GM21786 (cell line): Measurements from ENCODE around the gene LZTS3.
"Not testable (repeated sequence)": the region's sequence is repeated elsewhere in the genome, so short reads cannot be mapped to it uniquely, and the experiment has no call there.

Source experiments
- ATAC-seq: cut with Tn5 transposase; IDR thresholded peaks from one replicate; pipeline ENCODE4 v1.9.1; 2021; ENCODE audit not compliant: unreplicated experiment

Gene LZTS3

DNA sequence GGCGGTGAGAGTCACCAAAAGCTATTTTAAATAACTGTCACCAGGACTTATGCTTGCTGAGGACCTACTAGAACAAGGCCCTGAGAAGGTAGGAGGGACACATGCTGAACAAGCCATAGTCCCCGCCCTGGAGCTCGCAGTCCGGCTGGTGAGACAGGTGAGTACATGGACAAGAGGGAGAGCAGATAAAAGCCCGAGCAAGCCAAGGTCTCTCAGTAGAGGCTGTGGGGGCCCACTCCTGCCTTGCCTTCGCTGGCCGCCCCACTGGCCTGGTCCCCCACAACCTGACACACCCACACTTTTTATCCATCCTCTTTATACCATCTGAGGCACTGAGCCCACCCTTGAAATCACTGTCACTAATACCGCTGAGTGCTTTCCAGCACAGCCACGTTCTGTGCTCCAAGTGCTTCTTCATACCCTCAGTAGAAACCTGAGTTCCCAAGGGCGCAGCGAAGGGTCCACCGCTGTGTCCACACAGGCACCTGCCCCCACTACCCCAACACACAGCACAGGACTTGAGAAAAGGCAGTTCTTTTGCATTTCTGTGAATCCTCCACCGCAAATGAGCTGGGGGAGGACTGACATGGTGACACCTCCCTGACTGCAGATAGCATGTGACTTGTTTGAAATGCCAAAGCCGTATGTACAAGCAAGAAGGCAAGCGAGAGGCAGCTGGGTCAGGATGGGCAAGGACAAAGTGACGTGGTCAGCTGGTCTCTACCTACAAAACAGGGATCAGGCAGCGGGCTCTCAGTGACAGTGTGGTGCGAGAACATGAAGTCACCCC is 19.1 kb upstream of the LZTS3 start:
- ATAC-seq = no peak

DNA sequence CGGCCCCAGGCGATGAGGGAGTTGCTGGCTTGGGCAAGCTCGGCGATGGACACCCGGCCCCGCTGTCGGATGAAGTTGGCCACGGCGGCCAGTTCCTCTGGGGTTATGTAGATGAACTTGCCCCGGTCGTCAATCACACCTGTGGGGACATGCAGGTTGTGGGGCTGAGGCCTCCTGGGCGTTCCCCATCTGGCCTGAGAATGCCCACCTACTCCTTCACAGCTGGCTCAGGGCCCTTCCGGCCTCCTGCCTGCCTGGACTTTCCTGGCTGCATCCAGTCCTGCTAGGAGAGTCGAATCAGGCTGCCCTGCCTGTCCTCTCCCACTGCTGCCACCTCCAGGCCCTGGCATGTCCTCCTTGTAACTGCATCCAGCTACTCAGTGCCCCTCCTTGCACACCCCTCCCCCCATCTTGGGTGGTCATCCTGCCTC is 17.3 kb upstream of the LZTS3 start:
- no peak for ATAC-seq

DNA sequence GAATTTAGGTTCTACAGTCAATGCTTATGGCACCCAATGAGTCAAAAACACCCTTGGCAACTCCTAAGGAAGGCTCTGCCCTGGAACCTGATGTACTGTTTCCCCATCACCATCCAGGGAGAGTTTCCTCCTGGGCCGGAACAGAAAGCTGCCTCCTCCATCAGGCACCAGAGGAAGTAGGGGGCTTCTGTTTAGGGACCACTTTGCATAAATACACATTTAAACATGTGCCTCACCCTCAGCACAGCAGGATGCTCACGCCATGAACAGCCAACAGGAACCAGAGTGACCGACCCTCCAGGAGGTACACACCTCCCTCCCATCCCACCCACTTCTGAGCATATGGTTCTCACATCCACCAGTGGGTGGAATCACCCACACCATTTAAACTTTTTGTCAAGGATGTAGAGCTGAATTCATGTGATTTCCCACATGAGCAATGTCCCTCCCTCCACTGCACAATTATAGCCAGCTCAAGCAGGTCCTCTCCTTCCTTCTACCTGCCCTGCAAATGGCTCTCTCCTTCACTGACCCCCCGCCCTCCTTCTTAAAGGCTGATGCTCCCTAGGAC is 16.3 kb upstream of the LZTS3 start:
- no peak for ATAC-seq

DNA sequence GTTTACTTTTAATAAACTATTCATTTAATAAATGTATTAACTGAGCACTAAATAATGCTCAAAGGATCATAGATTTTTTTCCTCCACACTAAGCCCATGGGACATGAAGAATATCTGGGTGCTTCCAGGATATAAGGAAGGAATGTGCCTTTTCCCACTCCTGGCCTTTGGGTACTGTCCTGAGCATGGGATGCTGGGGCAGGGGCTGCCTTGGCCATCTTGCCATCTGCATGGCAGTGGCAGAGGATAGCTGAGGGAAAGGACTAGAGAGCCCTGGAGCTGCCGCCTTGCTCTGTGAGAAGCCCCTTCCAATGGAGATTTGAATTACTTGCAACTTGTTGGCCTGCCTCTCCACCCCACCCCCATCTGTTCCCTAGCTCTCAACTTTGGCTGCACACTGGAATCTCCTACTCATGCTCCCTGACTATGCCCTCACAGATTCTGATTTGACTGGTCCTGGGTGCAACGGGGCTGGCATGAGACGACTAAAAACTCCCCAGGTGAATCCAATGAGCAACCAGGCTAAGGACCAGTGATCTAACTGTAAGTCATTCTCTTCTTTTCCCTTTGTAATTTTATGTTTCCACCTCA is 15.6 kb upstream of the LZTS3 start:
- no peak for ATAC-seq

DNA sequence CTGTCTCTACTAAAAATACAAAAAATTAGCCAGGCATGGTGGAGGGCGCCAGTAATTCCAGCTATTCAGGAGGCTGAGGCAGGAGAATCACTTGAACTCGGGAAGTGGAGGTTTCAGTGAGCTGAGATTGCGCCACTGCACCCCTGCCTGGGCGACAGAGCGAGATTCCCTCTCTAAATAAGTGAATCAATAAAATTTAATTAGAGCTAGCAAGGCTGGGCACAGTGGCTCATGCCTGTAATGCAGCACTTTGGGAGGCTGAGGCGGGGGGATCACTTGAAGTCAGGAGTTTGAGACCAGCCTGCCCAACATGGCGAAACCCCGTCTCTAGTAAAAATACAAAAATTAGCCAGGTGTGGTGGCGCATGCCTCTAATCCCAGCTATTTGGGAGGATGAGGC is 14.5 kb upstream of the LZTS3 start:
- not testable (repeated sequence) for ATAC-seq

DNA sequence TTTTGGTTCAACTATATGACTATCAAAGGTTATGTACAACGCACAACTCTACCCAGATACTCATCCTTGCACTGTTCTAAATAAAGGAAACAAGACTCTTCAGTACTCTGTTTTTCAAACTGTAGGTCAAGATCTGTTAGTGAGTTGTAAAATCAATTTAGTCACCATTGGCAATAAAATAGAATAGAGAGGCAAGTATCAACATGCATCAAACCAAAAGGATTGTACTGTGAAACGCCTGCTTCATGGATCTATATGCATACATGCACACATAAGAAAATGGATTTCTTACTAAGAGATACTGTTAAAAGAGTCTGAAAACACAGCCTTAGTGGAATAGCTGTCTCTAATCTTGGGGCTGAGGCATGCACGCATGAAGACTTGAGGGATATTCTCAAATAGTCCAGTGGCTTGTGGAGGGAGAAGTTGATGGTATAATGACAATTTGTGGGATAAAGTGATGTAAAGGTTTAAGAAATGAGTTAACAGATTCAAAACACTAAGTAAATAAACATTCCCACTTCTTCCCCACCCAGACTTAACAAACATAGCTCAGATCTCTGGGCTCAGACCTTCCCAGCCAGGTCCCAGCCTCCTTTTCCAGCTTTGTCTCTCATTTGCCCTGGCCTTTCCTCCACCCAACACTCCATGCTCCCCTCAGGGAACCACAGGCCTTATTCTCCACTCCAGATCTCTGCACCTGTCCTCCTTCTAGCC is 10.7 kb upstream of the LZTS3 start:
- ATAC-seq = no peak

DNA sequence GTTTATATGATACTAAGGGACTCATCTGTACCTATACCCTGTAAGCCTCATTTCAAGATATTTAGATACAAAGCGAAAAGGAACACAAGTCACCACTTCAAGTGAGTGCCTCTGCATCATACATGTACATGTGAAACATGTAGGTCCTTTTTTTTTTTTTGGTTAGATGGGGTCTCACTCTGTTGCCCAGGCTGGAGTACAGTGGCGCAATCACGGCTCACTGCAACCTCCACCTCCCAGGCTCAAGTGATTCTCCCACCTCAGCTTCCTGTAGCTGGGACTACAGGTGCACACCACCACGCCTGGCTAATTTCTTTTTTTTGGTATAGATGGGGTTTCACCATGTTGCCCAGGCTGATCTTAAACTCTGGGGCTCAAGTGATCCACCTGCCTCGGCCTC is 9.1 kb upstream of the LZTS3 start:
- not testable (repeated sequence) for ATAC-seq

DNA sequence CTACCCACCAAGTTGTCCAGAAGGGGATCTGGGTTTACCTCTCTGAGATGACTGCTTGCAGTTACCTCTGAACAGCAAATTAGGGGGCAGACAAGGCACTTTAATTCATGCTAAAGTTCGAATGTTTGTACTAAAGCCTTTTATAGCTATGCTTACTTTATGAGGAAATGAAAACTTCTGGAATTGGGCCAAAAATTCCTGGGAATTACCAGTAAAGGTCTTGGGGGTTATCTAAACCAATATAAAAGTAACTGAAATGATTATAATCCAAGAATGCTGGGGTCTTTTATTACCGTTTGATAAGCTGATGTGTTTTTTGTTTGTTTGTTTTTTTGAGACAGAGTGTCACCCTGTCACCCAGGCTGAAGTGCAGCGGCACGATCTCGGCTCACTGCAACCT is 7.9 kb upstream of the LZTS3 start:
- ATAC-seq = no peak

DNA sequence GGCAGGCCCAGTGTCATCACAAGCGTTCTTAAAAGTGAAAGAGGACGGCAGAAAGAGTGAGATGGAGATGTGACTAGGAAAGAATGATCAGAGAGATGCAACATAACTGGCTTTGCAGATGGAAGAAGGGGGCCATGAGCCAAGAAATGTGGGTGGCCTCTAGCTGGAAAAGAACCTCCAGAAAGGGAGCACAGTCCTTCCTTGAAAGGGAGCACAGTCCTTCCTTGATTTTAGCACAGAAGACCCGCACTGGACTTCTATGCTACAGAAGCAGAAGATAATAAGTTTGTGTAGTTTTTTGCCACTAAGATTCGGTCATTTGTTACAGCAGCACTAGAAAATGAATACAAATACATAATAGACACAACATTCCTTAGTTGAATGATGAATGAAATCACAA is 7.0 kb upstream of the LZTS3 start:
- no peak for ATAC-seq

DNA sequence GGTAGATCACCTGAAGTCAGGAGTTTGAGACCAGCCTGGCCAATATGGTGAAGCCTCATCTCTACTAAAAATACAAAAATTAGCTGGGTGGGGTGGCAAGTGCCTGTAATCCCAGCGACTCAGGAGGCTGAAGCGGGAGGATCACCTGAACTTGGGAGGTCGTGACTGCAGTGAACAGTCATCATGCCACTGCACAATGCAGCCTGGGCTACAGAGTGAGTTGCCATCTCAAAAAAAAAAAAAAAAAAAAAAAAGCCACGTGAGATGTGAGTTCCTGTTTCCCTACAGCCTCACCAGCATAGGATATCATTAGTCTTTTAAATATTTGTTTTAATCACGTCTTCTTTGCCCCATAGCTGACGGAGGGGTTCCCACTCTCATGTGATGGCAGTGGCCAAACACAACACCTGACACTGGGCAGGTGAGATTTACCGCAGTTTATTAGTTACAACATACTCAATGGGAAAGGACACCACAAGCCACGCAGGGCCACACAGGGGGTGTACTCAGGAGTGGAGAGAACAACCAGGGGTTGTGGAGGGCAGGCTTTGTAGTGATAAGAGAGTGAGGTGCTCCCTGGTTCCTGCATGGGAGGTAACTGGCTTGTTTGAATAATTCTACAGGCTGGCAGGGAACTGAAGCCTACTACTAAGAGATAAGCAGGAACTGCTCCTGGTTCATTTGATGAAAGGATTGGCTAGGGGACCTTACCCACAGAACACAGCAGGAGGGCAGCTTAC is 4.6 kb upstream of the LZTS3 start:
- no peak for ATAC-seq

DNA sequence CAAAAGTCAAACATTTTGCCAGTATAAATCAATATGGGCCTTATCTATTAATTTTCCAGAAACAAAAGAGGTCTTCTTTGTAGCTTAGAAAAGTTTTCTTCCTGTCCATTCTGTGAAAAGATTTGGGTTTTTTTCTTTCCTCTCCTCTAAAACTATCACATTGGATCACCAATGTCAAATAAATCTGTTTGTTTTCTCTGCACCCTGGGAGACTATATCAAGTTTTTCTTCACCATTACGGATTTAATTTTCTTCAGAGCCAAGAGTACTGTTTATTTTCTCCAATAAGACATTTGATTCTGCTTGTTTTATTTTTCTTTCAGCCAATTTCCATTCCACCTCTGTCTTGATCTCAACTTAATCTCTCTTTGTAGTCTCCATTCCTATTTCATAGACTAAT is 1.9 kb upstream of the LZTS3 start:
- no peak for ATAC-seq

DNA sequence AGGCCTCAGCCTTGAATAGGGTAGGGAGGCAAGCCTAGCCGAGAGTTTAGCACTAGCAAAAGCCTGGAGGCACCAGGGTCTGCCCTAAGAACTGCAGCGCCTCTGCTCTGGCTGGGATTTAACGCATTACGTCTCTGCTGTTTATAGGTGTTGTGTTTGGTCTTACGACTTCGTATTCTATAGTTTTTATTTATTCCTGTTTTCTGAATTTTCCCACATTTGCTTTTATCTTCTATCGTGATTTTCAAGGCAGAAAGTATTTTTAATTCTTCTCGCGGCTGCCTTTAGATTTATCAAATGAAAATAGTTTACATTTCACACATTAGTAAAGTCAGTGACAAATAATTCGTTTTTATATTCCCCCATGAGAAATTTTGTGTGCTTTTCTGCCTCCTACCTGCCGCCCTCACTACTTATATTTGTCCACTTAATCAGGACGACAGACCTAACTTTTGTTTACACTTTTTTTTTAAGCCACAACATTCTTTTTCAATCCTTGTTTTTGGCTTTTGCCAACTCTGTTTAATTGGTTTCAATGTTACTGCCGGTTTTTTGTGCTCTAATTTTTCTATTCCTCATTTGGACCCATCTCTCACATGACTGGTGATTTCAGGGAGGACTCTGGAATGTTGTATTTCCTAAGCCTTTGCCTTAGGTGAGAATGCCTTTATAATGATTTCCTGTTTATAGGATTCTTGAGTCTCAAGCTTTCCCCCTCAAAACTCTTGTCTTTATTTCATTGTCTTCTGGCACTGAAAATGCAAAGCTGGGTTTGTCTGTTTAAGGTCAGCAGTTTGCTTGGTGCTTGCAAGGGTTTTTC is 1.3 kb upstream of the LZTS3 start:
- no peak for ATAC-seq

DNA sequence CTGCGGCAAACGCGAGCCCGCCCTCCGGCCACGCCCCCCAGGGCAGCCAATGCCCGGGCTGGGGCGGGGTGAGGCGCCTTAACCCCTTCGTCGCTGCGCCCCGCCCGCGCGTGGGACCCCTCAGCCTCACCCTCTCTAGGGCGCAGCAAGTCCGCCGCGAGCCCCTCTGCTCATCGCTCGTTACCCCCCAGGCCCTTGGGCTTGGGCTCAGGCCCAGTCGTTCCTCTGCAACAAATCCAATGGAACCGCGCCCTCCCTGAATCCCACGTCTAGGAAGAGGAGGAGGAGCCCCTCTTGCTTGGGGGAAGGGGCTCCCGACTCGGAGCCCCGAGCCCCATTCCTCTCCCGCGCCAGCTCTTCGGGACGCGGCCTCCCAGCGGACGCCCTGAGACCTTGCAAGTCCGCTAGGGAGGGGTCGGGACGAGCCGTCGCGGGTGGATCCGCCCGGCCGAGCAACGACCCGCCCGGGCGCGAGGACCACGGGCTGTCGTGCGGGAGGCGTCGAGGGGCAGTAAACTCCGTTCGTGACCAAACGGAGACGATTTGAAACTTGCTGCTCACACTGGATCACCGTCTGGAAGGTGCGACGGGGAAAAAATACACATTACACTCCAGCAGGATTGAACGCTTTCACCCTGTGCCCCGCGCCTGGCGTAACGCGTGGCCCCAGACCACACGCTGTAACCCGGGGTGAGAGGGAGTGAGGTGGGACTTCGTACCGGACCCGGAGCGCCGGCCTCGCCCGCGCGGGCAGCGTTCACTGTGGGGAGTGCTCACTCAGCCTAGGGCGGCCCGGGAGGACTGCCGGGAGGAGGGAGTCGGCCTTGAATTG is 477 bp upstream of the LZTS3 start:
- ATAC-seq = peak; percentile 89

DNA sequence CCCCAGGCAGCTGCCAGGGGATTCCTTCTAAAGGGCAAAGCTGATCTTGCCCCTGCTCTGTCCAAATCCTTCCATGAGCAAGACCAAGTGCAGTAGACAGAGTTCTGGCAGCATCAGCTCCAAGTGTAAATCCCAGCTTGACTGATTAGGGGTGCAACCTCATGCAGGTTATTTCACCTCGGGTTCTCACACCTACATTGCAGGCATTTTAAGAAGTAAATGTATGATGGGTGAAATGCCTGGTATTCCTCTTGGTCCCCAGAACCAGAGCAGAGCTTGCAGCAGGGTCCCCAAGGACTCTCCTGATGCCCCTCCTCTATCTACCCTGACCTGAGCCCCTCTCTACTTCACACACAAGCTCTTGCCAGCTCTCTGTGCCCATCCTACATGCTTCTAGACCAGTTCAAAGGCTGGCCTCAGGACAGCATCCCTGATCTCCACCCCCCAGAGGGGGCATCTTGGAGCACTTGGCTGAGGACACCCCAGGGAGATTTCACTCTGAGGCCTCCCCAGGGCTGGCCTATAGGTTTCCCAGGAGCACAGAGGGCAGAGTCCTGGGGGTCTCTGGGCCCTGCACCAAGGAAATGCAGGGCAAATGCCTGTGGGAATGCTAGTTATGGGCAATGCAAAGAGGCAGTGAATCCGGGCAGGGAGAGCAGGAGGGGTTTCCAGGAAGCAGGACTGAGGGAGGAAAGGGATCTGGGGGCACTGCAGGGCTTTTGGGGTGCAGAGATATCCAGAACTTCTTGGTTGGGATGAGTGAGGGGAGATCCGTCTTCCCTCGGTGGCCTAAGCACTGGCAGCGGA is 1.0 kb downstream of the LZTS3 start:
- ATAC-seq = no peak

DNA sequence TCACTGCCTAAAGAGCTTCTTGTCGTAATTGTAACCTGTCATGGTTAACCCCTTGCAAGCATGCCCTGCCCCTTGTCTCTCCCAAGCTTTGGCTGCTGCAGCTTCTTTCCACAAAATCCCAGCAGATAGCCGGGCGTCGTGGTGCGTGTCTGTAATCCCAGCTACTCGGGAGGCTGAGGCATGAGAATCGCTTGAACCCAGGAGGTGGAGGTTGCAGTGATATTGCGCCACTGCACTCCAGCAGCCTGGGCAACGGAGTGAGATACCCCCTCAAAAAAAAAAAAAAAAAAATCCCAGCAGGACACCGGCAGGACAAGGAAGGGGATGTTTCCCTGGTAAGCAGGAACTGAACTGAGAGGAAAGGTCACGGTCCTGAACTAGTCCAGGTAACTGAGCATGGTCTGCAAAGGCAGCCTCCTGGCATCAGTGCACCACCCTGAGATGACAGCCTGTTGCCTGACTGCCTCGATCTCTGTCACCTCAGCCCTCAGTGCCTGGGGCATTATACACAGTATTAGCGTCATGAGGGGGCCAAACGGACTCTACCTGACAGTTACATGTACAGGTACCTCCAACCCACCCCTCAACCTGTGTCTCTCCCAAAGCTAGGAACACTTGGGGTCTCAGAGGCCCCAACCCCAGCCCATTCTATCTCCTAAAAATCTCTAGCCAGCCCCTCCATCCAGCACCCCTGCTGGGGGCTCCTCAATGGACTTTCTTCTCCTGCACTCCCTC is 1.8 kb downstream of the LZTS3 start:
- no peak for ATAC-seq

DNA sequence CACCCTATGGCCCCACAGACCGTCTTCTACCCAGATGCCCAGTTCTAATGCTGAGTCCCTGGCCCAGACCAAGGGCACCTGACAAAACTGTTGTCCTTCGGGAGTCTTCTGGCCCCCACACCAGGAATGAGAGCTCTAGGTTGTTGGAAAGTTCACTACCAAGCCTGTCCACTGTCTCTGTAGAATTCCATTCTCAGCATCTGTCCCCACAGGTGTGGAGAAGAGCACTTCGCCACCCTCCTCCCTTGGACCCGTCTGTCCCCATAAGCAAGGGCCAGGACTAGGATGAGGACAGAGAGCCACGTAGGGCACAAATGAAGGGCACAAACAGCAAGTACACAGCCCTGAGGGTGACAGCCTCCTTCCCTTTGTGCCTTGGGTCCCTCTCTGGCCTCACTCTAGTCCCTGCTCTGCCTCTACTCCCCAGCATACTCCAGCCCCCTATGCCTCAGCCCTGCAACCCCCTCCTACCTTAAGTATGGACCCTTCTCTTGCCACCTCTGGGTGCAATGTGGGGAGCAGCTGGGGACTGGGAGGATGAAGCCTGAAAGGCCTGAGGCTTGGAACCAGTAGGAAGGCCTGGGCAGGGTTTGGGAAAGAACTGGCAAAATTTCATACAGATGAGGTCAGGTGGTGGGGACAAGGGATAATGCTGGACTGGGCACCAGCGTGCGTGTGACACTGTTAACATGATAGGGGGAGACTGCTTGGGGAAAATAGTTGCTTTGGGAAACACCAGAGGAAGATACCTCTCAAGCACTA is 4.3 kb downstream of the LZTS3 start:
- no peak for ATAC-seq
